ENCODE data around the gene CADM2.
"Not testable (repeated sequence)": the region's sequence is repeated elsewhere in the genome, so short reads cannot be mapped to it uniquely, and the experiment has no call there.

CADM2 gene

DNA sequence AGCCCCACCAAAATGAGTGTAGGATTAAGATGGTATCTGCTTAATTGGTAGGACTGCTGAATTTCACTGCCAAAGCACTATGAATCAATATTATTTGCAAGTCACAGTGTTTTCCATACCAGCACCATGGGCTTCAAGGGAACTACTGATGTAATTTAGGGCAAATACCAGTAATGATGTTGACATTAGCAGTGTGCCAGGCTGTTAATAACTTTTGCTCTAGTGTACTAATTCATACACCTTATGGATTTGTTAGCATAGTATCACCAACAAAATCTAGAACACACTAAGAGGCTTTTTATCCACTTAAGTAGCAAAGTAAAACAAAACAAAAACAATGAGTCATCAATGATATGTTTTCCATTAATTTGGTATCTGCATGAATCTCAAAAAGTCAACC, 888.2 kb downstream of the CADM2 start:
- no peak for DNase-seq

- no peak for DNase-seq
These were observed 892.3 kb downstream of the CADM2 start for GRCh38 chr3:85851071-85851470.

DNA sequence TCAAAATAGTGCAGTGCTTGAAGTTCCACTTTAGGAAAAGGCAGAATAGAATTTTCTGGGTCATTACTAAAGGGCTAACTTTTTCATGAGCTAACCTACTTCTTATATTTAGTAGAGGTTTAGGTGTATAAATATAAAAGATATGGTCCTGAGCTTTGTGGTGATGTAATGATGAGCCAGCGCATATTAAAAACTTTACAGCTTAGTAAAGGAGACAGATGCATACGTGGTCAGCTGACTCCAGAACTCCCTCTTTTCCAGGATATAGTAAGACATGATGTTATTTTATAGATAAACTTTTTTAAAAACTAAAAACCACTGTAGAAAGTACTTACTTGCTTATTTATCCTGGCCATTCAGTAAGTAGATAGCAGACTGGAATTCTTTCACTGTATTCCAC, 895.0 kb downstream of the CADM2 start:
- DNase-seq: no peak

DNA sequence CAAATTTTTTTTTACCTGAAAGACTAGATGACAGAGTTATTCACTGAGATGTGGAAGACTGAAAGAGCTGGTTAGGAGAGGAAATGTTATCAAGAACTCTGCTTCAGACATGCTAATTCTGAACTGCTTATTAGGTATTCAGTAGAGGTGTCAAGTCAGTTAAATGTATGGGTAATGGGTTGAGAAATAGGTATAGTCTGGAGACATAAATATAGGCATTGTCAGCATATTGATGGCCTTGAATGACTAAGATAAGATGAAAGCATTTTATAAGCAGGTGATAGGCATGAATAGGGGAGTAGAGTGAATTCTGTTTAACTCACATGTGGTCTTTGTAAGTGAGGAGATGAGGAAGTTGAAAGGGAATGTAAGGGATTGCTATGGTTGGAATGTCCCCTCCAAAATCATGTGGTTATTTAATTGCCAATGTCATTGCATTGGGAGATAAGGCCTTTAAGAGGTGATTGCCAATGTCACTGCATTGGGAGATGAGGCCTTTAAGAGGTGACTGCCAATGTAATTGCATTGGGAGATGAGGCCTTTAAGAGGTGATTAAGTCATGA, 904.2 kb downstream of the CADM2 start:
- no peak for DNase-seq

GRCh38 chr3:85864896-85865295, 906.1 kb downstream of the CADM2 start:
- no peak for DNase-seq

GRCh38 chr3:85867072-85867471, 908.3 kb downstream of the CADM2 start:
- DNase-seq: no peak

GRCh38 chr3:85875589-85875988, 916.8 kb downstream of the CADM2 start:
- no peak for DNase-seq

DNA sequence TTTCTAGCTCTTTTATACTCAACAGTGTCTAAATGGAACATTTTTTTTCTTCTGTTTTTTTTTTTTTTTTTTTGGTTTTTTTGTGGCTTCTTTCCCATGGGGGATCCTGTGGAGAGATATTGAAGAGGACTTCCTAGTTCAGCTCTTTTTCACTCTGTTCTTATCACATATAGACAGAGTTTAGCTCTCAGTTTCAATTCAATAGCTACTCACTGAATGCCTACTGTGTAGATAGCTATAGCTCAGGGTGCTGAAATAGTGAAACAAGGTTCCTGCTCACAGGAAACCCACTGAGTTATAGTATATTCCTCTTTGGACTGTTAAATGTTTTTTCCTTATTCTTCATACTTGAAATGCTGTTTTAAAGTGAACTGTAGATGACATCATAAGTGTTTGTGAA, 918.8 kb downstream of the CADM2 start:
- no peak for DNase-seq

- DNase-seq: no peak
These were observed 923.1 kb downstream of the CADM2 start for GRCh38 chr3:85881833-85882393.

DNA sequence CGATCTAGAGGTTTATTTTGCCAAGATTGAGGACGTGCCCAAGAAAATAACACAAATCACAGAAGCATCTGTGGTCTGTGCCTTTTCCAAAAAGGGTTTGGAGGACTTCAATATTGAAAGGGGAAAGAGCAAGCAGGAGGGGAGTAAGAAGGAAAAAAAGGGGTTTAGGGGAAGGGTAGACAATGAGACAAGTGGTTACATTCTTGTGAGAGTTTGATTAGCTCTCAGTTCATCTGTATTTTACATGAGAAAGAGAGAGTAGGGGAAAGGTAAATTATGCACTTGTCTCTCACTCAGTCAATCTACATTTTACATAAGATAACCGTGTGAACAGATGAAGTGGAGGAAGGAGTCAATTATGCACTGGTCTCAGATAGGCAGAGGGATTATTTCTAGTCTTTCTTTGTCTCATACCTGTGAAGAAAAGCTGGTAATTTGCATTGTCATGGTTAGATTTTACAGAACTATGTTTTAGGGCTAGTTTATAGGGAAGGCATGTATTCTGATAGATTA, 931.3 kb downstream of the CADM2 start:
- DNase-seq: no peak

DNA sequence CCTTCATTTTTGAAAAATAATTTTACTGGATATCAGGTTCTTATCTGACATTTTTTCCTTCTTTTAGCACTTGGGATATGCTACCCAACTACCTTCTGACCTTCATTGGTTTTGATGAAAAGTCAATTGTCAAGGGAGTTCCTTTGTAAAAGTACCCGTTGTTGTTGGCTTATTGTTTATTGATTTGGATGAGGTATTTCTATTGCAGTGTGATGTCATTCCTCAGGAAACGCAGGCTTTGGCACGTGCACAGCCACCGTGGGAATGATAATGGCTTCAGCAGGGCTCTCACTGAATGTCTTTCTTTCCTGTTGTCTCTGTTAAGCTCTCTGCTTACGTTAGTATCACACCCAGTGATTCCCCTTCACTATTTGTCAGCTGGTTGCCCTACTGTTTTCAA, 944.6 kb downstream of the CADM2 start:
- DNase-seq: no peak

DNA sequence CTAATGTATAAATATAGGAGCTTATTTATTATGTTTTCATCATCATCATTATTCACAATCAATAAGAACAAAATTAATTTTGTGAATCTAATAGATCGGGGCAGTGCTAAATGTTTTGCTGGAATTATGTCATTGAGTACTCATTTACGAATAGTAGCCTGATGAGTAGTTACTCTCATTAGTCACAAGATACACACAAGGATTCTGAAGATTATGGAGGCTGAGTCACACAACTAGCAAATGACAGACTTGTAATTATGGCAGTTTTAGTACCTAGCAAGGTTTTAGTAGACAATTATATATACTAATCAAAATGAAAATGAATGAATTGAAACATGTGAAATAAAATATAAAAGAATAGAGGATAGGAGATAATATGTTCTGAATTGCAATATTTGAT, 954.2 kb downstream of the CADM2 start:
- DNase-seq: no peak

DNA sequence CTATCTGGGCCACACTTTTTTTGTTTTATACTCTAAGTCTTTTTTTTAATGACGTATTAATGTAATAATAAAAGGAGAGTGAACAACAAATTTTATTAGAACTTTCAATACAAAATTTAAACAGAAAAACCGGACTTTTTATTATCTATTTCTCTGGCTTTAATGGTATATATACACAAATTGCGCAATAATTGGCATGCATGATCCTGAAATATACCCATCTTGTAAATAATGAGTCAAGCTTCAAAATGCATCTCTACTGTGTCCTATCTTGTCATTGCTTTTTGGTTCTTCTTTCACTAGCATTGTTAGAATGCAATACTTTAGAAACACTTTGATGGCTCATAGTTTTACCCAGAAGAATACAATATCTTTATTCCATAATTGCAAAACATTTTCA, 963.6 kb downstream of the CADM2 start:
- DNase-seq: no peak

GRCh38 chr3:85930718-85931117, 971.9 kb downstream of the CADM2 start:
- no peak for DNase-seq

GRCh38 chr3:85933326-85933725, 974.5 kb downstream of the CADM2 start:
- DNase-seq: no peak

GRCh38 chr3:85935171-85935570, 976.4 kb downstream of the CADM2 start:
- DNase-seq: no peak

- DNase-seq: no peak
These were observed 980.3 kb downstream of the CADM2 start for GRCh38 chr3:85939074-85939482.

DNA sequence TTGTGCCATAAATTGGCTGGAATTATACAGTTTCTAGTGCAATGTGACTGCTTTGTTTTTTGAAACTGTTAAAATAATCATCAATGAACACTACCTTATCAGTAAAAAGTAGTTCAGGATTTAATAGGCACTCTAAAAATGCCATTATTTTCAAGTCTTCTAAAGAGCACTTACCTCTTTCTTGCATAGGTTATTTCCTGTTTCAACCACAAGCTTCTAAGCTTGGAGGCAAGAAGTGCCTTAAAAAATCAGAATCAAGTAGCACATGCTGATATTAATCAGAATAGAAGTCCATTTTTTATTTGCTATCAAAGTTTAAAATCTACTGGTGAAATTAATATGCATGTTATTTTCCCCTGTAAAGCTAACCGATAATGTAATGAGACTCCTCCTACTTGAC, 991.6 kb downstream of the CADM2 start:
- DNase-seq: no peak

GRCh38 chr3:85960793-85961192, 1002.0 kb downstream of the CADM2 start:
- no peak for DNase-seq

DNA sequence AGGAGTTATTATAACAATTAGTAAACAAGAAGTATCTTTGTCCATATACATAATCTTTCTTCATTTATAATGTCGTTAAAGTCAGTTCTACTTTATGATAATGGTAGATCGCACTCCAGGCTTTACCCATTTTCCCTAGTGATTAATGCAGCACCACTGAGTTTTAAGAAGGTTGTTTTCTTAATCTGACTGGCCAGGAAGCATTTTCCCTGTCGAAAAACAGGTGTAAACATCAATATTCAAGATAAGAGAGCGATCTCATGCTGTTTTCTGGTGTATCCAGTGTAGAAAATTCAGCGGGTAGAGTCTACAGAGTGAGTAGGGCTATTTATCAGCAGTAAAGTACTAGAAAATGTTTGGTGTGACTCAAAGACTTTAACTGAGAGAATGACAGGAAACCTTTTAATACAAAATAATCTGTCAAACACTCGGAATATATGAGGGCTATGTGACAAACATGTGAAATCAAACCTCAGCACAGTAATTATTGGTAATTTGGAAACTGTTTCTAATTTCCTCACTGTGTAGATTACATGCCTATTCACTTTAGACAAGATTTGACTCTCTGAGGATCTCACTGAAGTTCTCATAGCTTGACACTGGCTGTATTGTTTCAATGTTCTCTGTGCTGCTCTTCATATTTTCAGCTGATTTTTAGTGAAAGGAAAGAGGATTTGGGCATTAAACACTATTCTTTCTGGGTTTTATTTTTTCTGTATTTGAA, 1019.0 kb downstream of the CADM2 start:
- DNase-seq: no peak

DNA sequence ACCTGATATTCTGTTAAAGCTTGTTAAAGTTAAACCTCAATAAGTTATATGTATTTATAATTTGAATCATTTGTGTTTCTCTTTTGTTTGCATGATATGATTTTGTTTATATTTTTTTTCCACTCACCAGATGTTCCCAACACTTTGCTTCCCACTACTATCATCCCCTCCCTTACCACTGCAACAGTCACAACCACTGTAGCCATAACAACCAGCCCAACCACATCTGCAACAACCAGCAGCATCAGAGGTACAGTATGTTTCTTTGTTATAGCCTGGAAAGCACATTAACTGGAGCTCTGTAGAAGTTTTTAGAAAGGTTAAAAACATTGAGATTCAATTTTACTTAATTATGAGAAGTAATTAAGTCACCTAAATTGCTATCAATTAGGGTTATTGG, 1020.2 kb downstream of the CADM2 start:
- no peak for DNase-seq

GRCh38 chr3:85989581-85989980, 1030.8 kb downstream of the CADM2 start:
- not testable (repeated sequence) for DNase-seq

DNA sequence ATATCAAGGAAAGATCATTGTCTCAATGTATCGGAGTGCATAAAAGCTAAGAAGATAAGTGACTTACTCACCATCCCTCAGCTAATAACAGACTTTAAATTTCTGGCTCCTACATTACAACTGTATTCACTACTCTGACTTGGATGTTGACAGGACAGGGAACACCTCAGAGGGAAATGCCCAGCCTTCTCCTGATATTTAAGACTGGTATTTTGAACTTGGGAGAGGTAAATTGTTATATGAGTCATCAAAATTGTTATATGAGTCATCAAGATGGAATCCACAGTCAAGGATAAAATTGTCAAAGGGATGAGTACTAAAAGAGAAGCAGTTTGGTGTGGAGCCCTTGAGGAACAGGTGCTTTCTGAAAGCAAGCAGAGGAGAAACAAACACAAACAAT, 1070.8 kb downstream of the CADM2 start:
- no peak for DNase-seq

DNA sequence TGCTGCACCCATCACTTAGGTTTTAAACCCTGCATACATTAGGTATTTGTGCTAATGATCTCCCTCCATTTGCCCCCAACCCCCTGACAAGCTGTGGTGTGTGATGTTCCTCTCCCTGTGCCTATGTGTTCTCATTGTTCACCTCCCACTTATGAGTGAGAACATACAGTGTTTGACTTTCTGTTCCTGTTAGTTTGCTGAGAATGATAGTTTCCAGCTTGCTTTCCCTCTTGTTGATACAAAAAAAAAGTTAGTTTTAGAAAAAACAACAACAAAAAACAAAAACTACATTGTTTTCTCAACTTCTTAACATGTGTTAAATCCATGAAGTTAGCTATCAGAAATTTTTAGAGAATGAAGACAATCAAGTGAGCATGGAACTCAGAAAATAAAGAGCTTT, 1079.1 kb downstream of the CADM2 start:
- no peak for DNase-seq

Data from activated CD4-positive, CD25-positive, alpha-beta regulatory T cell (primary cell).